ENCODE results near the gene FBXL5.
"Not testable (repeated sequence)": the region's sequence is repeated elsewhere in the genome, so short reads cannot be mapped to it uniquely, and the experiment has no call there.

FBXL5 gene

GRCh38 chr4:15654593-15655222, 449 bp downstream of the FBXL5 start:
- H3K36me3 ChIP-seq (ENCODE audit: control insufficient read depth, insufficient read depth, low read length), result no peaks in the 10 kb centered on the region
- H3K27me3 ChIP-seq (ENCODE audit: control insufficient read depth, insufficient read depth, low read length), result no peaks in the 10 kb centered on the region
- H3K27ac ChIP-seq (ENCODE audit: low read depth, low read length), result peak overlapping the region; percentile 100
- H3K4me1 ChIP-seq (ENCODE audit: control insufficient read depth, insufficient read depth, low read length), result peaks cover 30% of the 10 kb centered on the region
- peak overlapping the region; percentile 73 for H3K9ac ChIP-seq (ENCODE audit: low read length)
- H3K4me3 ChIP-seq (ENCODE audit: low read length), result peak overlapping the region; percentile 94

DNA sequence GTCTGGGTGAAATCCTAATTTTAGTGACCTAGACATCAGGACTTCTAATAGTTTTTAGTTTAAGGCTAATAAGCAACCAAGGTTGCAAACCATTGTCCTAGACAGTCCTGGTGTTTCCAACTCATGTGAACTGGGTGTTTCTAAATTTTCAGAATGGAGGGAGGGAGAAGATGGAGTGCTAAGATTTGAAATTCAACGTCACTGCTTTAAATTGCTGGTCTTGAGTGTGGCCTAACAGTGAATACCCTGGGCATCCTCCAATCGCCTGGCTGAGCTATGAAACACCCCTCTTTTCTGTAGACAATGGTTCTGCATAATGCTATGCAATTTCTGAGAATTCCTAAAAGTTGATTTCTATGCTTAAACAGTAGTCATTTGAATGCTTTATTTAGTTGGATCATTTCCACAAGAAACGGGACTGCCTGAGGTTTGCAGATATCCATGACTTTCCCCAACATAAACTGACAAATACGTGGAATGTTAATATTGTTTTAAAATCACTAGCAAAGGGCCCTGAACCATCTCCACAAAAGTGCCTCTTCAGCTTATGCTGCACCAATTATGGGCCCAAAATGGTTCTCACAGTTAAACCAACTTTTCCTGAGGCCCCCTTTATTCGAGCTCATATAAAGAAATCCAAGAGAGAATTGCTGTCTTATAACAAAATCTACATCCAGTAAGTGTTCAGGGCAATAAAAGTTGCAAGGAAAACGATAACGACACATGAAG, 1.1 kb downstream of the FBXL5 start:
- H3K9ac ChIP-seq (ENCODE audit: low read length), result peak overlapping the region; percentile 73
- peak overlapping the region; percentile 94 for H3K4me3 ChIP-seq (ENCODE audit: low read length)
- no peaks in the 10 kb centered on the region for H3K27me3 ChIP-seq (ENCODE audit: control insufficient read depth, insufficient read depth, low read length)
- peaks cover 33% of the 10 kb centered on the region for H3K4me1 ChIP-seq (ENCODE audit: control insufficient read depth, insufficient read depth, low read length)
- H3K36me3 ChIP-seq (ENCODE audit: control insufficient read depth, insufficient read depth, low read length), result no peaks in the 10 kb centered on the region
- peak overlapping the region; percentile 100 for H3K27ac ChIP-seq (ENCODE audit: low read depth, low read length)

- H3K27me3 ChIP-seq (ENCODE audit: control insufficient read depth, insufficient read depth, low read length), result no peaks in the 10 kb centered on the region
- H3K4me3 ChIP-seq (ENCODE audit: low read length), result peak overlapping the region; percentile 94
- no peak overlapping the region for H3K9ac ChIP-seq (ENCODE audit: low read length)
- H3K27ac ChIP-seq (ENCODE audit: low read depth, low read length), result peak overlapping the region; percentile 100
- peaks cover 34% of the 10 kb centered on the region for H3K4me1 ChIP-seq (ENCODE audit: control insufficient read depth, insufficient read depth, low read length)
- H3K36me3 ChIP-seq (ENCODE audit: control insufficient read depth, insufficient read depth, low read length), result no peaks in the 10 kb centered on the region
Observed at GRCh38 chr4:15653420-15653819, 1.7 kb downstream of the FBXL5 start.

GRCh38 chr4:15652841-15653240, 2.3 kb downstream of the FBXL5 start:
- Histone ChIP-seq H3K27me3 (ENCODE audit: control insufficient read depth, insufficient read depth, low read length) (no peaks in the 10 kb centered on the region), H3K27ac (ENCODE audit: low read depth, low read length) (peak overlapping the region; percentile 75), H3K9ac (ENCODE audit: low read length) (no peak overlapping the region), H3K4me3 (ENCODE audit: low read length) (peak overlapping the region; percentile 94), H3K4me1 (ENCODE audit: control insufficient read depth, insufficient read depth, low read length) (peaks cover 34% of the 10 kb centered on the region), H3K36me3 (ENCODE audit: control insufficient read depth, insufficient read depth, low read length) (no peaks in the 10 kb centered on the region)

- H3K9ac ChIP-seq (ENCODE audit: low read length), result no peak overlapping the region
- H3K27ac ChIP-seq (ENCODE audit: low read depth, low read length), result peak overlapping the region; percentile 75
- H3K36me3 ChIP-seq (ENCODE audit: control insufficient read depth, insufficient read depth, low read length), result no peaks in the 10 kb centered on the region
- H3K4me1 ChIP-seq (ENCODE audit: control insufficient read depth, insufficient read depth, low read length), result peaks cover 34% of the 10 kb centered on the region
- no peak overlapping the region for H3K4me3 ChIP-seq (ENCODE audit: low read length)
- H3K27me3 ChIP-seq (ENCODE audit: control insufficient read depth, insufficient read depth, low read length), result no peaks in the 10 kb centered on the region
Observed at GRCh38 chr4:15652191-15652590, 3.0 kb downstream of the FBXL5 start.

GRCh38 chr4:15651676-15652075, 3.5 kb downstream of the FBXL5 start:
- H3K27me3 ChIP-seq (ENCODE audit: control insufficient read depth, insufficient read depth, low read length), result no peaks in the 10 kb centered on the region
- no peak overlapping the region for H3K9ac ChIP-seq (ENCODE audit: low read length)
- peaks cover 34% of the 10 kb centered on the region for H3K4me1 ChIP-seq (ENCODE audit: control insufficient read depth, insufficient read depth, low read length)
- H3K27ac ChIP-seq (ENCODE audit: low read depth, low read length), result peak overlapping the region; percentile 75
- H3K4me3 ChIP-seq (ENCODE audit: low read length), result no peak overlapping the region
- no peaks in the 10 kb centered on the region for H3K36me3 ChIP-seq (ENCODE audit: control insufficient read depth, insufficient read depth, low read length)

- Histone ChIP-seq H3K4me1 (ENCODE audit: control insufficient read depth, insufficient read depth, low read length) (peaks cover 32% of the 10 kb centered on the region), H3K36me3 (ENCODE audit: control insufficient read depth, insufficient read depth, low read length) (no peaks in the 10 kb centered on the region), H3K27ac (ENCODE audit: low read depth, low read length) (peak overlapping the region; percentile 66)
Observed at GRCh38 chr4:15649914-15650545, 5.1 kb downstream of the FBXL5 start.

DNA sequence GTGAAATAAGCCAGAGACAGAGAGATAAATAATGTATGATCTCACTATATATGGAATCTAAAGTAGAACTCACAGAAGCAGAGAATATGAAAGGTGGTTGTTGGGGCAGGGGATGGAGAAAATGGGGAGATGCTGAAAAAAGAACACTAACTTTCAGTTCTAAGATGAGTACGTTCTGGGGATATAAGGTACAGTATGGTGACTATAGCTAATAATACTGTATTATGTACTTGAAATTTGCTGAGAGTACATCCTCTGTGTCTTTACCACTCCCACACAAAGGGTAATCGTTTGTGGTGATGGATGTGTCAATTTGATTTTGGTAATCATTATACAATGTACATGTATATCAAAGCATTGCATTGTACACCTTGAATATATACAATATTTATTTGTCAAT, 6.6 kb downstream of the FBXL5 start:
- Histone ChIP-seq H3K4me1 (ENCODE audit: control insufficient read depth, insufficient read depth, low read length) (peaks cover 30% of the 10 kb centered on the region), H3K27ac (ENCODE audit: low read depth, low read length) (no peak overlapping the region), H3K36me3 (ENCODE audit: control insufficient read depth, insufficient read depth, low read length) (no peaks in the 10 kb centered on the region), H3K9ac (ENCODE audit: low read length) (no peak overlapping the region), H3K27me3 (ENCODE audit: control insufficient read depth, insufficient read depth, low read length) (no peaks in the 10 kb centered on the region), H3K4me3 (ENCODE audit: low read length) (no peak overlapping the region)

More at GRCh38 chr4:15649914-15650545, 5.1 kb downstream of the FBXL5 start:
- Histone ChIP-seq H3K4me3 (ENCODE audit: low read length) (no peak overlapping the region), H3K27me3 (ENCODE audit: control insufficient read depth, insufficient read depth, low read length) (no peaks in the 10 kb centered on the region), H3K9ac (ENCODE audit: low read length) (no peak overlapping the region)

GRCh38 chr4:15638418-15638817, 16.7 kb downstream of the FBXL5 start:
- Histone ChIP-seq H3K9ac (ENCODE audit: low read length) (no peak overlapping the region), H3K36me3 (ENCODE audit: control insufficient read depth, insufficient read depth, low read length) (no peaks in the 10 kb centered on the region), H3K27ac (ENCODE audit: low read depth, low read length) (no peak overlapping the region), H3K4me3 (ENCODE audit: low read length) (no peak overlapping the region), H3K4me1 (ENCODE audit: control insufficient read depth, insufficient read depth, low read length) (no peaks in the 10 kb centered on the region), H3K27me3 (ENCODE audit: control insufficient read depth, insufficient read depth, low read length) (no peaks in the 10 kb centered on the region)

GRCh38 chr4:15636818-15637217, 18.3 kb downstream of the FBXL5 start:
- Histone ChIP-seq H3K36me3 (ENCODE audit: control insufficient read depth, insufficient read depth, low read length) (no peaks in the 10 kb centered on the region), H3K4me1 (ENCODE audit: control insufficient read depth, insufficient read depth, low read length) (no peaks in the 10 kb centered on the region), H3K4me3 (ENCODE audit: low read length) (no peak overlapping the region), H3K27ac (ENCODE audit: low read depth, low read length) (no peak overlapping the region), H3K9ac (ENCODE audit: low read length) (no peak overlapping the region), H3K27me3 (ENCODE audit: control insufficient read depth, insufficient read depth, low read length) (no peaks in the 10 kb centered on the region)

- H3K4me1 ChIP-seq (ENCODE audit: control insufficient read depth, insufficient read depth, low read length); H3K4me3 ChIP-seq (ENCODE audit: low read length); H3K27me3 ChIP-seq (ENCODE audit: control insufficient read depth, insufficient read depth, low read length); H3K36me3 ChIP-seq (ENCODE audit: control insufficient read depth, insufficient read depth, low read length); H3K9ac ChIP-seq (ENCODE audit: low read length); H3K27ac ChIP-seq (ENCODE audit: low read depth, low read length): not testable (repeated sequence)
Observed at GRCh38 chr4:15617407-15617806, 37.8 kb downstream of the FBXL5 start.

DNA sequence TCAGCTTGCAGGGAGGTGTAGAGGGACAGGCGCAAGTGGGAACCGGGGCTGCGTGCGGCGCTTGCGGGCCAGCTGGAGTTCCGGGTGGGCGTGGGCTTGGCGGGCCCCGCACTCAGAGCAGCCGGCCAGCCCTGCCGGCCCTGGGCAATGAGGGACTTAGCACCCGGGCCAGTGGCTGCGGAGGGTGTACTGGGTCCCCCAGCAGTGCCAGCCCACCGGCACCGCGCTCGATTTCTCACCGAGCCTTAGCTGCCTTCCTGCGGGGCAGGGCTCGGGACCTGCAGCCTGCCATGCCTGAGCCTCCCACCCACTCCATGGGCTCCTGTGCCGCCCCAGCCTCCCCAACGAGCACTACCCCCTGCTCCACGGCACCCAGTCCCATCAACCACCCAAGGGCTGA, 40.3 kb downstream of the FBXL5 start:
- not testable (repeated sequence) for H3K27me3 ChIP-seq (ENCODE audit: control insufficient read depth, insufficient read depth, low read length); H3K4me1 ChIP-seq (ENCODE audit: control insufficient read depth, insufficient read depth, low read length); H3K4me3 ChIP-seq (ENCODE audit: low read length); H3K9ac ChIP-seq (ENCODE audit: low read length); H3K36me3 ChIP-seq (ENCODE audit: control insufficient read depth, insufficient read depth, low read length); H3K27ac ChIP-seq (ENCODE audit: low read depth, low read length)
